ENCODE results near the gene UNC5B. TPM values are rescaled to one million over a fixed set of nuclear protein-coding genes. Genes with fewer than 3 reads are reported as not detected.
"Not testable (repeated sequence)": the region's sequence is repeated elsewhere in the genome, so short reads cannot be mapped to it uniquely, and the experiment has no call there.

UNC5B gene
- total RNA-seq, 4 donors from 2014 or later = 3.9 to 7.1 (median 5.7) TPM

GRCh38 chr10:71269301-71270288 is 57.2 kb downstream of the UNC5B start:
- intact Hi-C loops (cut with DNase I) = no loop called here
- 63 to 64% methylated on average over 11 of the region's 11 CpGs for WGBS, 2 donors
- Histone ChIP-seq H3K9me3 (no peaks in the 10 kb centered on the region), H3K4me1 (peaks cover 4 to 5% of the 10 kb centered on the region in 2 donors), H3K4me3 (replicated peaks in 1 of 3) (no peak overlapping the region), H3K27ac (no peak overlapping the region), H3K27me3 (no peaks in the 10 kb centered on the region), H3K36me3 (no peaks in the 10 kb centered on the region)
- peak; percentile 34 to 43 for DNase-seq
- TF ChIP-seq, protein P1, sequence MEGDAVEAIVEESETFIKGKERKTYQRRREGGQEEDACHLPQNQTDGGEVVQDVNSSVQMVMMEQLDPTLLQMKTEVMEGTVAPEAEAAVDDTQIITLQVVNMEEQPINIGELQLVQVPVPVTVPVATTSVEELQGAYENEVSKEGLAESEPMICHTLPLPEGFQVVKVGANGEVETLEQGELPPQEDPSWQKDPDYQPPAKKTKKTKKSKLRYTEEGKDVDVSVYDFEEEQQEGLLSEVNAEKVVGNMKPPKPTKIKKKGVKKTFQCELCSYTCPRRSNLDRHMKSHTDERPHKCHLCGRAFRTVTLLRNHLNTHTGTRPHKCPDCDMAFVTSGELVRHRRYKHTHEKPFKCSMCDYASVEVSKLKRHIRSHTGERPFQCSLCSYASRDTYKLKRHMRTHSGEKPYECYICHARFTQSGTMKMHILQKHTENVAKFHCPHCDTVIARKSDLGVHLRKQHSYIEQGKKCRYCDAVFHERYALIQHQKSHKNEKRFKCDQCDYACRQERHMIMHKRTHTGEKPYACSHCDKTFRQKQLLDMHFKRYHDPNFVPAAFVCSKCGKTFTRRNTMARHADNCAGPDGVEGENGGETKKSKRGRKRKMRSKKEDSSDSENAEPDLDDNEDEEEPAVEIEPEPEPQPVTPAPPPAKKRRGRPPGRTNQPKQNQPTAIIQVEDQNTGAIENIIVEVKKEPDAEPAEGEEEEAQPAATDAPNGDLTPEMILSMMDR (IDR thresholded peaks at IDR 0.05) = no peak
- no peak for TF ChIP-seq POLR2A (IDR thresholded peaks at IDR 0.05)

- Histone ChIP-seq H3K27me3 (no peaks in the 10 kb centered on the region), H3K4me3 (replicated peaks in 1 of 3) (no peak overlapping the region), H3K36me3 (no peaks in the 10 kb centered on the region), H3K4me1 (peaks cover 4 to 5% of the 10 kb centered on the region in 2 donors), H3K27ac (no peak overlapping the region), H3K9me3 (no peaks in the 10 kb centered on the region)
- DNase-seq = peak; percentile 39 to 40
- intact Hi-C loops (cut with DNase I) = no loop called here
- WGBS, 2 donors = 55 to 68% methylated on average over 10 of the region's 10 CpGs
- TF ChIP-seq, protein P1 (IDR thresholded peaks at IDR 0.05) = peak in 4 of 6 experiments; percentile 20 to 67 (median 24)
- no peak for TF ChIP-seq POLR2A (IDR thresholded peaks at IDR 0.05)
Measured at GRCh38 chr10:71270301-71271220, 58.2 kb downstream of the UNC5B start.

DNA sequence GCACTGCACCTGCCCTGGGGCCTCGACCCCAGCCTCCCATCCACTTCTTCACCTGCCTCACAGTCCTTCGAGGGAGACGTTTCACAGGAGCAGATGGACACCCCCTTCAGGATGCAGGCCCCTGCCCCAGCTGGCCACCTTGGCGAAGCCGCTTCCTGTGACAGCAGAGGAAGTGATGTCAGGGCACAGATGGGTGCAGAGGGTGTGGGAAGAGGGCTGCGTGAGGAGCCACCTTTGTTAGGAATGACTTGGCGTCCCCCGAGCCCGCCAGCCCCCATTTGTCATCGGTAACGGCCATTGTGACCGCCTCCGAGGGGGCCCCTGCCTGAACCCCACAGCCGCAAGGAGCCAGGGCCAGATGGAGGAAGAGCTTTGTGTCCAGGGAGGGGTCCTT is 59.3 kb downstream of the UNC5B start:
- intact Hi-C loops (cut with DNase I) = no loop called here
- Histone ChIP-seq H3K4me1 (peaks cover 4 to 5% of the 10 kb centered on the region in 2 donors), H3K27me3 (no peaks in the 10 kb centered on the region), H3K4me3 (replicated peaks in 1 of 3) (no peak overlapping the region), H3K27ac (no peak overlapping the region), H3K36me3 (no peaks in the 10 kb centered on the region), H3K9me3 (no peaks in the 10 kb centered on the region)
- no peak for TF ChIP-seq POLR2A (IDR thresholded peaks at IDR 0.05)
- TF ChIP-seq, protein P1 (IDR thresholded peaks at IDR 0.05) = no peak
- no peak for DNase-seq
- 76 to 84% methylated on average over 13 to 14 of the region's 14 CpGs for WGBS, 2 donors

DNA sequence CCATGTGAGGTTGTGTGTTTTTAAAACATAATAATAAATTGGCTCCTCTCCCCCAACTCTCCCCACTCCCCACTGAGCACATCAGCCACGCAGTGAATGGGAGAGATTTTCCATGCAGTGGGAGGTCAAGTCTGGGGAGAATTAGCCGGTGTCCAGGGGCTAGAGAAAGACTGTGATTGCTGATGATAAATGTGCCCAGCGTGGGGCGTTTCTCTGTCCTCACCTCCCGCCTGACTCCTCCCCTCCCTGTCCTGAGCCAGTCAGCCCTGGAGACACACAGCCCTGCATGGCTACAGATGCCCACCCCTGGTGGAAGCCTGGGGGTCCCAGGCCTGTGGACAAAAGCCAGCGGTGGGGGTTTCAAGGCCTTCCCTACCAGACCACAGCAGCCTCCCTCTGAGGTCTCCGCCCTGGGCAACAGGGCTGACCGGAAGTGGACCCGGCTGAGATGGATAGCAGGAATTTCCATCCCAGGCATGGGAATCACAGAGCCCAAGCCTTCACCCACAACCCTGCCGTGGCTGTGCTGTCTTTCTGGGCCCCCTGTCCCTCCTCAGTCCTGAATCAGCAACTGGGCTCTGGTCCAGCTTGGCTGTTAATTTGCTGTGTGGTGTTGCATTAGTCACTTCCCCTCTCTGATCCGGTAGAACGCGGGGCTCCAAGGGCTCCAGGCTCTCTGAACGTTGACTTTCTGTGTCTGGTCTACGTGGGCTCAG is 59.8 kb downstream of the UNC5B start:
- intact Hi-C loops (cut with DNase I) = no loop called here
- no peak for DNase-seq
- WGBS, 2 donors = 72 to 84% methylated on average over 12 to 15 of the region's 15 CpGs

DNA sequence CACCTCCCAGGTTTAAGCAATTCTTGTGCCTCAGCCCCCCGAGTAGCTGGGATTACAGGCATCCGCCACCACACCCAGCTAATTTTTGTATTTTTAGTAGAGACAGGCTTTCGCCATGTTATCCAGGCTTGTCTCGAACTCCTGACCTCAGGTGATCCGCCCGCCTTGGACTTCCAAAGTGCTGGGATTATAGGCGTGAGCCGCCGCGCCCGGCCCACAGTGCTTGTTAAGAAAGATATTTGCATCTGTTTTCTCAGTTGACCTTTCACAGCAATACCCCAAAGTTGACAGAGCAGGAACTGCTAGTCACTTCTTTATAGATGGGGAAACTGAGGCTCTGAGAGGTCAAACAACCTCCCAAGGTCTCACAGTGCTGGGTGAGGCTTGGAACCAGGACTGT is 60.6 kb downstream of the UNC5B start:
- H3K27me3 ChIP-seq; H3K9me3 ChIP-seq; H3K36me3 ChIP-seq; H3K27ac ChIP-seq; intact Hi-C loops (cut with DNase I); H3K4me3 ChIP-seq (replicated peaks in 1 of 3); H3K4me1 ChIP-seq; DNase-seq: not testable (repeated sequence)
- 87 to 88% methylated on average over 11 of the region's 11 CpGs for WGBS, 2 donors

More for the DNA sequence above, 59.8 kb downstream of the UNC5B start:
- peaks cover 4 to 5% of the 10 kb centered on the region in 2 donors for H3K4me1 ChIP-seq
- H3K4me3 ChIP-seq (replicated peaks in 1 of 3) = no peak overlapping the region
- H3K27me3 ChIP-seq = no peaks in the 10 kb centered on the region
- no peaks in the 10 kb centered on the region for H3K36me3 ChIP-seq
- no peak overlapping the region for H3K27ac ChIP-seq
- no peak for TF ChIP-seq POLR2A (IDR thresholded peaks at IDR 0.05)
- TF ChIP-seq, protein P1 (IDR thresholded peaks at IDR 0.05) = no peak
- H3K9me3 ChIP-seq = no peaks in the 10 kb centered on the region

Data from thyroid gland (tissue), 4 donors.